Upper lobe of right lung (tissue), 1 donor: ENCODE data around the gene NDUFB8. TPM values are rescaled to one million over a fixed set of nuclear protein-coding genes. Genes with fewer than 3 reads are reported as not detected.

Experiments
- ATAC-seq: fragments of 200-7000 bp; cut with Tn5 transposase; one replicate; pipeline ENCODE4 v1.9.1; 2020; ENCODE audit warnings: mild to moderate bottlenecking, moderate library complexity
- DNase-seq: peaks from one replicate; pipeline ENCODE4 v3.0.0-alpha.2; 2020
- H3K27ac ChIP-seq: fragments of 200-600 bp; one replicate; pipeline ENCODE4 v1.8.0; 2022
- H3K27me3 ChIP-seq: fragments of 200-600 bp; one replicate; pipeline ENCODE4 v1.8.0; 2022; ENCODE audit warnings: mild to moderate bottlenecking
- H3K36me3 ChIP-seq: fragments of 200-600 bp; one replicate; pipeline ENCODE4 v1.8.0; 2022
- H3K4me1 ChIP-seq: fragments of 200-600 bp; one replicate; pipeline ENCODE4 v1.8.0; 2022
- H3K4me3 ChIP-seq: fragments of 200-600 bp; one replicate; pipeline ENCODE4 v1.8.0; 2022; ENCODE audit warnings: mild to moderate bottlenecking
- H3K9me3 ChIP-seq: fragments of 200-600 bp; one replicate; pipeline ENCODE4 v1.8.0; 2022
- CTCF ChIP-seq: fragments of 200-600 bp; IDR thresholded peaks from one replicate; pipeline ENCODE4 v1.8.0; 2022; ENCODE audit warnings: antibody characterized with exemption
- intact Hi-C: fragments of 100-400 bp; cut with DNase I; formaldehyde crosslinking; loops from one replicate; pipeline ENCODE4 v1.11.0; 2022
- total RNA-seq: library from RNA; stranded (reverse); fragmentation: NEBNext Ultra II Directional; extraction: Animal tissue kit (Norgen Biotek cat#: 25700); gene quantifications from one replicate; pipeline ENCODE4 v1.2.1, GENCODE V29; 2021
- donor health status: DM: no; HTN: yes; CAD: no; lungs with severe emphysema.

Gene NDUFB8
- total RNA-seq, 1 donor from 2014 or later: 110 TPM

GRCh38 chr10:100535715-100536353 is 6.2 kb upstream of the NDUFB8 start, which contains the start of gene HIF1AN:
HIF1AN (plus strand) TSS chr10:100535943; CDS start chr10:100535959, 16 bp downstream.
- peak; percentile 93 for TF ChIP-seq CTCF
- Histone ChIP-seq H3K9me3 (no peaks in the 10 kb centered on the region), H3K36me3 (peaks cover 34% of the 10 kb centered on the region), H3K4me3 (peak within 1 kb of the TSS; percentile 76), H3K4me1 (peaks cover 25% of the 10 kb centered on the region), H3K27me3 (no peaks in the 10 kb centered on the region), H3K27ac (peak within 1 kb of the TSS; percentile 43)
- intact Hi-C loops: no loop called here
- peak; percentile 91 for DNase-seq
- ATAC-seq: peak; percentile 100

- no peak for TF ChIP-seq CTCF
- peaks cover 25% of the 10 kb centered on the region for H3K4me1 ChIP-seq
- no peaks in the 10 kb centered on the region for H3K9me3 ChIP-seq
- no peaks in the 10 kb centered on the region for H3K27me3 ChIP-seq
- peak overlapping the region; percentile 76 for H3K4me3 ChIP-seq
- intact Hi-C loops: no loop called here
- ATAC-seq (no peak), DNase-seq (no peak)
- H3K36me3 ChIP-seq: peaks cover 29% of the 10 kb centered on the region
- H3K27ac ChIP-seq: peak overlapping the region; percentile 28
Measured at GRCh38 chr10:100535338-100535714, 5.7 kb upstream of the NDUFB8 start.

- peaks cover 23% of the 10 kb centered on the region for H3K36me3 ChIP-seq
- no peak for ATAC-seq
- no peak for DNase-seq
- H3K4me3 ChIP-seq: no peak overlapping the region
- intact Hi-C loops: no loop called here
- TF ChIP-seq CTCF: no peak
- H3K27ac ChIP-seq: no peak overlapping the region
- H3K4me1 ChIP-seq: peaks cover 25% of the 10 kb centered on the region
- no peaks in the 10 kb centered on the region for H3K9me3 ChIP-seq
- no peaks in the 10 kb centered on the region for H3K27me3 ChIP-seq
Measured at GRCh38 chr10:100534726-100535125, 5.1 kb upstream of the NDUFB8 start.

- intact Hi-C loops: no loop called here
- no peak for TF ChIP-seq CTCF
Measured at GRCh38 chr10:100531761-100532160, 2.1 kb upstream of the NDUFB8 start.

GRCh38 chr10:100528921-100529474 is 673 bp downstream of the NDUFB8 start:
- ATAC-seq: no peak
- Histone ChIP-seq H3K9me3 (no peaks in the 10 kb centered on the region), H3K4me1 (peaks cover 15% of the 10 kb centered on the region), H3K27me3 (no peaks in the 10 kb centered on the region), H3K27ac (peak overlapping the region; percentile 79), H3K36me3 (peaks cover 30% of the 10 kb centered on the region), H3K4me3 (peak overlapping the region; percentile 97)
- intact Hi-C loops: no loop called here
- no peak for DNase-seq
- TF ChIP-seq CTCF: no peak

More at GRCh38 chr10:100531761-100532160, 2.1 kb upstream of the NDUFB8 start:
- no peak for ATAC-seq
- no peak overlapping the region for H3K27ac ChIP-seq
- no peak for DNase-seq
- no peaks in the 10 kb centered on the region for H3K27me3 ChIP-seq
- no peak overlapping the region for H3K4me3 ChIP-seq
- peaks cover 29% of the 10 kb centered on the region for H3K4me1 ChIP-seq
- H3K36me3 ChIP-seq: peaks cover 4% of the 10 kb centered on the region
- H3K9me3 ChIP-seq: no peaks in the 10 kb centered on the region
